GM12878 (cell line): ENCODE data around the gene RERE. TPM values are rescaled to one million over a fixed set of nuclear protein-coding genes. Genes with fewer than 3 reads are reported as not detected.
A peak's percentile ranks its signal among the peaks of the same experiment; 100 is the strongest.

Source experiments
- ATAC-seq: fragments of 200-7000 bp; cut with Tn5 transposase; 3 replicates; pipeline ENCODE4 v1.9.1; 2020; ENCODE audit warnings: mild to moderate bottlenecking, moderate library complexity
- BruUV-seq: library from RNA; stranded (reverse); fragments of 400-500 nt; replicated peaks from 2 replicates; lab custom pipeline; 2021; lab: Mats Ljungman, UMichigan
- CTCF ChIA-PET: fragments of 300-600 bp; sonication (Branson Sonifier 250); formaldehyde crosslinking; extraction: SDS; loops from one replicate; lab custom pipeline; 2021; ENCODE audit warnings: inconsistent platforms; lab: Yijun Ruan, JAX
- POLR2A ChIA-PET: fragments of 350-600 bp; formaldehyde crosslinking; extraction: SDS; loops from one replicate; lab custom pipeline; 2021; ENCODE audit warnings: inconsistent platforms; lab: Charles Lee
- RAD21 ChIA-PET: fragments of 300-600 bp; sonication (Branson Sonifier 250); formaldehyde crosslinking; loops from one replicate; lab custom pipeline; 2023; ENCODE audit warnings: antibody characterized with exemption; ENCODE audit not compliant: unreplicated experiment; lab: Charles Lee
- SMC1A ChIA-PET: fragments of 300-600 bp; sonication (Branson Sonifier 250); formaldehyde crosslinking; loops from one replicate; lab custom pipeline; 2023; ENCODE audit not compliant: unreplicated experiment, uncharacterized antibody; lab: Charles Lee
- DNase-seq: peaks from one replicate; pipeline ENCODE4 v3.0.0-alpha.2; 2011; ENCODE audit warnings: low read depth, low spot score
- FAIRE-seq: peaks from 3 replicates; lab custom pipeline; 2011; peaks lifted over from hg19 to GRCh38; lab: Jason Lieb, UNC
- H2AFZ ChIP-seq: 2 replicates; pipeline ENCODE4 v1.6.0; 2011; ENCODE audit warnings: low read depth, low read length, control low read depth; ENCODE audit not compliant: control insufficient read depth
- H3K27ac ChIP-seq: 2 replicates; pipeline ENCODE4 v1.5.1; 2011; ENCODE audit warnings: control low read depth; ENCODE audit not compliant: control insufficient read depth, insufficient read depth
- H3K27me3 ChIP-seq, 2 experiments: replicated peaks in 1 of 2; 2 replicates each; pipeline versions ENCODE4 v1.6.0 to v1.6.1; 2011; ENCODE audit warnings: low read length in 1 of 2; ENCODE audit not compliant: control insufficient read depth in 2 of 2, insufficient read depth in 2 of 2
- H3K36me3 ChIP-seq, 2 experiments: 2 replicates each; pipeline ENCODE4 v1.5.1; 2011; ENCODE audit warnings: low read length in 1 of 2; ENCODE audit not compliant: control insufficient read depth in 2 of 2, insufficient read depth in 2 of 2
- H3K4me1 ChIP-seq: 2 replicates; pipeline ENCODE4 v1.6.1; 2011; ENCODE audit warnings: mild to moderate bottlenecking, low read length, moderate library complexity, mixed read lengths; ENCODE audit not compliant: control insufficient read depth, insufficient read depth
- H3K4me2 ChIP-seq: 2 replicates; pipeline ENCODE4 v1.6.0; 2011; ENCODE audit warnings: control low read depth; ENCODE audit not compliant: control insufficient read depth, insufficient read depth
- H3K4me3 ChIP-seq: fragments of 200-600 bp; sonication (generic); 2 replicates; pipeline ENCODE4 v1.5.1; 2016
- H3K79me2 ChIP-seq: 2 replicates; pipeline ENCODE4 v1.6.0; 2011; ENCODE audit warnings: low read length; ENCODE audit not compliant: control insufficient read depth, insufficient read depth
- H3K9ac ChIP-seq: 2 replicates; pipeline ENCODE4 v1.8.0; 2011; ENCODE audit warnings: low read length, control low read depth, mixed read lengths; ENCODE audit not compliant: control insufficient read depth, insufficient read depth
- H3K9me3 ChIP-seq: replicated peaks from 3 replicates; pipeline ENCODE4 v1.5.1; 2011; ENCODE audit warnings: mild to moderate bottlenecking, low read length; ENCODE audit not compliant: control insufficient read depth, insufficient read depth
- H4K20me1 ChIP-seq: 2 replicates; pipeline ENCODE4 v1.6.0; 2011; ENCODE audit not compliant: control insufficient read depth, insufficient read depth
- EP300 ChIP-seq, 2 experiments: fragments of 150-350 bp in 1 of 2; IDR thresholded peaks; 2 replicates each; pipeline ENCODE4 v1.6.1; 2011 to 2012; ENCODE audit warnings: low read depth in 2 of 2, low read length in 2 of 2, borderline replicate concordance in 1 of 2, improper control_type of control experiment in 1 of 2, inconsistent platforms in 1 of 2; ENCODE audit not compliant: control insufficient read depth in 1 of 2
- HCFC1 ChIP-seq: fragments of 150-350 bp; IDR thresholded peaks from 2 replicates; pipeline ENCODE4 v1.6.1; 2014; ENCODE audit warnings: low read length
- HDAC2 ChIP-seq: fragments of 200-600 bp; sonication (generic); IDR thresholded peaks from 2 replicates; pipeline ENCODE4 v1.6.1; 2017
- MTA2 ChIP-seq: fragments of 450-650 bp; IDR thresholded peaks from 2 replicates; pipeline ENCODE4 v1.6.1; 2016; ENCODE audit warnings: low read depth, mild to moderate bottlenecking, moderate library complexity
- POLR2A ChIP-seq: IDR thresholded peaks from 2 replicates; pipeline ENCODE4 v1.6.1; 2011; ENCODE audit warnings: low read depth, mild to moderate bottlenecking, low read length
- POLR2AphosphoS2 ChIP-seq: IDR thresholded peaks from 2 replicates; pipeline ENCODE4 v1.6.1; 2011; ENCODE audit warnings: low read depth, mild to moderate bottlenecking, low read length, improper control_type of control experiment, moderate library complexity
- POU2F2 ChIP-seq: IDR thresholded peaks from 3 replicates; pipeline ENCODE4 v1.6.1; 2011; ENCODE audit warnings: low read depth, mild to moderate bottlenecking, low read length, borderline replicate concordance
- WGBS: methylation state at CpG from one replicate; pipeline ENCODE4 v1.1.6; 2016; ENCODE audit warnings: low lambda C conversion rate; ENCODE audit not compliant: insufficient replicate concordance, insufficient coverage; ENCODE audit errors: missing lambda C conversion rate; 5-methylcytosine and 5-hydroxymethylcytosine counted together
- in situ Hi-C: fragments of 300-500 bp; cut with MboI; formaldehyde crosslinking; loops from 9 replicates; pipeline ENCODE4 v1.14.3; 2018; ENCODE audit warnings: mixed read lengths
- intact Hi-C: fragments of 100-400 bp; cut with micrococcal nuclease; formaldehyde crosslinking; loops from one replicate; pipeline ENCODE4 v1.14.2; 2022; ENCODE audit not compliant: unreplicated experiment
- polyA plus RNA-seq, 11 experiments: library from polyadenylated mRNA; depleted of rRNA in 4 of 11; unstranded in 6 of 11; stranded (reverse) in 5 of 11; fragments of >200 nt; fragmentation: Nextera tagmentation in 4 of 11; fragmentation: Illumina TruSeq in 1 of 11; extraction: Ambion mirVana in 4 of 11; extraction: Trizol in 1 of 11; gene quantifications; 1 replicate in 1 of 11; 2 replicates in 10 of 11; pipeline versions ENCODE4 v1.2.1 to v1.2.3, GENCODE V29; 2011 to 2016; ENCODE audit warnings: inconsistent platforms in 2 of 11, missing spikeins in 2 of 11, low read depth in 1 of 11
- total RNA-seq, 4 experiments: library from RNA; depleted of rRNA in 3 of 4; stranded (reverse); fragments of >200 nt in 3 of 4; fragmentation: Illumina TruSeq in 1 of 4; extraction: Trizol in 1 of 4; gene quantifications; 2 replicates each; pipeline versions ENCODE4 v1.2.1 to v1.2.3, GENCODE V29; 2013 to 2021
- TF ChIP-seq, protein P1 (sequence below): fragments of 450-650 bp; IDR thresholded peaks from 2 replicates; pipeline ENCODE4 v1.6.1; 2017; ENCODE audit warnings: mild to moderate bottlenecking, moderate library complexity
- TF ChIP-seq, protein P2 (sequence below): IDR thresholded peaks from 2 replicates; pipeline ENCODE4 v1.6.1; 2012; ENCODE audit warnings: mild to moderate bottlenecking, low read depth, low read length

RERE gene
- total and polyA plus RNA-seq, 10 of the 15 experiments (the other 5 are each of a cell fraction or from before 2014, with no cell fraction given) = 5.2 to 60.5 (median 20.2) TPM

DNA sequence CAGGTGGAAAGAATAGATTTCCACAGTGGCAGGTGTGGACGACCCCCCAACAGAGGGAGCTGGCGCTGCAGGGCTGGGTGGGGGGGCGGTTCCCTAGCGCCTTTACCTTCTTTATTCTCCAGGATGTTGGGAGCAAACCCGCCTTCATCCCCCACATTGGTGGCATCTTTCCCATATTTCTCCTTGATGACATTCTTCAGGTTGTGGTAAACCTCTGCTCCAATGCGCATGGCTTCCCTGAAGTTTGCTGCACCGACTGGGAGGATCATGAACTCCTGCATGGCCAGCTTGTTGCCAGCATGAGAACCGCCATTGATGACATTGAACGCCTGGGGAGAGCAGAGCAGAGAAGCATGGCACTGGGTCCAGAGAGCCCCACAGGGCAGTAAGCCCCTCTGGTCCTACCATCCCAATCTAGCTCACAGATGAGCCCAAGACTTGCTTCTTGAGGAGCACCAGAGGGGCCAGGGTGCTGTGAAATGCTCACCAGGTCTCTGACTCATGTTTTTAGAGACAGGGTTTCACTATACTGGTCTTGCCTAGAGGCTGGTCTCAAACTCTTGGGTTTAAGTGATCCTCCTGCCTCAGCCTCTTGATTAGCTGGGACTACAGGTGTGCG is 48.8 kb upstream of the RERE start (continued):
- TF ChIP-seq, protein P1, sequence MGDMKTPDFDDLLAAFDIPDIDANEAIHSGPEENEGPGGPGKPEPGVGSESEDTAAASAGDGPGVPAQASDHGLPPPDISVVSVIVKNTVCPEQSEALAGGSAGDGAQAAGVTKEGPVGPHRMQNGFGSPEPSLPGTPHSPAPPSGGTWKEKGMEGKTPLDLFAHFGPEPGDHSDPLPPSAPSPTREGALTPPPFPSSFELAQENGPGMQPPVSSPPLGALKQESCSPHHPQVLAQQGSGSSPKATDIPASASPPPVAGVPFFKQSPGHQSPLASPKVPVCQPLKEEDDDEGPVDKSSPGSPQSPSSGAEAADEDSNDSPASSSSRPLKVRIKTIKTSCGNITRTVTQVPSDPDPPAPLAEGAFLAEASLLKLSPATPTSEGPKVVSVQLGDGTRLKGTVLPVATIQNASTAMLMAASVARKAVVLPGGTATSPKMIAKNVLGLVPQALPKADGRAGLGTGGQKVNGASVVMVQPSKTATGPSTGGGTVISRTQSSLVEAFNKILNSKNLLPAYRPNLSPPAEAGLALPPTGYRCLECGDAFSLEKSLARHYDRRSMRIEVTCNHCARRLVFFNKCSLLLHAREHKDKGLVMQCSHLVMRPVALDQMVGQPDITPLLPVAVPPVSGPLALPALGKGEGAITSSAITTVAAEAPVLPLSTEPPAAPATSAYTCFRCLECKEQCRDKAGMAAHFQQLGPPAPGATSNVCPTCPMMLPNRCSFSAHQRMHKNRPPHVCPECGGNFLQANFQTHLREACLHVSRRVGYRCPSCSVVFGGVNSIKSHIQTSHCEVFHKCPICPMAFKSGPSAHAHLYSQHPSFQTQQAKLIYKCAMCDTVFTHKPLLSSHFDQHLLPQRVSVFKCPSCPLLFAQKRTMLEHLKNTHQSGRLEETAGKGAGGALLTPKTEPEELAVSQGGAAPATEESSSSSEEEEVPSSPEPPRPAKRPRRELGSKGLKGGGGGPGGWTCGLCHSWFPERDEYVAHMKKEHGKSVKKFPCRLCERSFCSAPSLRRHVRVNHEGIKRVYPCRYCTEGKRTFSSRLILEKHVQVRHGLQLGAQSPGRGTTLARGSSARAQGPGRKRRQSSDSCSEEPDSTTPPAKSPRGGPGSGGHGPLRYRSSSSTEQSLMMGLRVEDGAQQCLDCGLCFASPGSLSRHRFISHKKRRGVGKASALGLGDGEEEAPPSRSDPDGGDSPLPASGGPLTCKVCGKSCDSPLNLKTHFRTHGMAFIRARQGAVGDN = no peak
- no peak for TF ChIP-seq HDAC2

DNA sequence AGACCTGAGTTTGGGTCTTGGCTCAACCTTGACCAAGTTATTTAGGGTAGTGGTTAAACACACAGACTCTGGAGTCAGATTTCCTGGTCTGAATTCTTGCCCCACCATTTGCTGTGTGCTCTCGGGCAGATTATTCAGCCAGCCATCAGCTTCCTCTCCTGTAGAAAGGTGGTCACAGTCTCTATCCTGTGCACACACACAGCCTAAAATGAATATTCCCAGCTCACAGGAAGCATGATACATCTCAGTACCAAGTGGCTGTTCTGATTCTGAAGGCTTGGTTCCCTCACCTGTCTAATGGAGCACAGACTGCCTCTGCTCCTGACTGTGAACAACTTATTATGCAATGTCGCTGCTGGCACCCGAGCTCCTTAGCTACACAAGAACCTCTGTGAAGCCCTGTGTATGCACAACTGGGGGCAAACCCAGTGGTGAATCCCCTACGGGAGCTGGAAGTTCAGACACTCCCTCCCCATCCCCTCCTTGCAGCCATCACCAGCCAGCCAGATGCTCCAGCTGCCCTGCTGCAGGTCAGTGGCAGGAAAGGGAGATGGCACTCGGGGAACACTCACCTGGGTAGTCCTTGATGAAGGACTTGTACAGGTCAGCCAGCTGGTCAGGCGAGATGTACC is 47.4 kb upstream of the RERE start:
- peaks cover 68 to 76% of the 10 kb centered on the region in 2 experiments for H3K36me3 ChIP-seq
- ChIA-PET CTCF (interaction anchor here (0.6 to 3.4 kb wide), 5 partner anchors 9 to 304 kb away, joined by 3 to 14 read pairs (median 4); no protein-coding TSS in a partner anchor), SMC1A (interaction anchor here (0.5 to 1.3 kb wide), 3 partner anchors 15 to 69 kb away, joined by 3 read pairs; no protein-coding TSS in a partner anchor), RAD21 (interaction anchor here (0.6 kb wide), 1 partner anchor 143 kb away, joined by 3 read pairs; no protein-coding TSS in a partner anchor), POLR2A (interaction anchor here (0.5 to 1.1 kb wide), 3 partner anchors 14 to 344 kb away, joined by 3 to 4 read pairs (median 3); partner anchors contain the start of gene ENO1)
- H3K79me2 ChIP-seq = peaks cover 33% of the 10 kb centered on the region
- peaks cover 32% of the 10 kb centered on the region for H4K20me1 ChIP-seq
- H3K27me3 ChIP-seq = no peaks in the 10 kb centered on the region
- no peak overlapping the region for H2AFZ ChIP-seq
- H3K4me3 ChIP-seq = no peak overlapping the region
- no peak overlapping the region for H3K27ac ChIP-seq
- intact Hi-C loops = loop anchor here (5.0 kb wide), 1 partner anchor 122 kb away; no protein-coding TSS in a partner anchor
- no peak overlapping the region for H3K4me2 ChIP-seq
- WGBS = 86% methylated on average over 6 of the region's 6 CpGs
- H3K4me1 ChIP-seq = 0 out of 2 replicates have a peak, but pooled peaks cover 3% of the 10 kb centered on the region
- ATAC-seq = no peak
- DNase-seq = no peak
- in situ Hi-C loops = no loop called here
- FAIRE-seq = no peak
- H3K9me3 ChIP-seq = no peaks in the 10 kb centered on the region
- H3K9ac ChIP-seq = no peak overlapping the region
- no TSS peak for BruUV-seq
- TF ChIP-seq MTA2 (no peak), POLR2AphosphoS2 (peak; percentile 69), EP300 (IDR thresholded peaks at IDR 0.05; ENCODE audit: borderline replicate concordance in 1 of 2, control insufficient read depth in 1 of 2, low read depth in 2 of 2, low read length in 2 of 2) (no peak), HCFC1 (no peak), POU2F2 (no peak), POLR2A (peak; percentile 55)
- TF ChIP-seq, protein P2, sequence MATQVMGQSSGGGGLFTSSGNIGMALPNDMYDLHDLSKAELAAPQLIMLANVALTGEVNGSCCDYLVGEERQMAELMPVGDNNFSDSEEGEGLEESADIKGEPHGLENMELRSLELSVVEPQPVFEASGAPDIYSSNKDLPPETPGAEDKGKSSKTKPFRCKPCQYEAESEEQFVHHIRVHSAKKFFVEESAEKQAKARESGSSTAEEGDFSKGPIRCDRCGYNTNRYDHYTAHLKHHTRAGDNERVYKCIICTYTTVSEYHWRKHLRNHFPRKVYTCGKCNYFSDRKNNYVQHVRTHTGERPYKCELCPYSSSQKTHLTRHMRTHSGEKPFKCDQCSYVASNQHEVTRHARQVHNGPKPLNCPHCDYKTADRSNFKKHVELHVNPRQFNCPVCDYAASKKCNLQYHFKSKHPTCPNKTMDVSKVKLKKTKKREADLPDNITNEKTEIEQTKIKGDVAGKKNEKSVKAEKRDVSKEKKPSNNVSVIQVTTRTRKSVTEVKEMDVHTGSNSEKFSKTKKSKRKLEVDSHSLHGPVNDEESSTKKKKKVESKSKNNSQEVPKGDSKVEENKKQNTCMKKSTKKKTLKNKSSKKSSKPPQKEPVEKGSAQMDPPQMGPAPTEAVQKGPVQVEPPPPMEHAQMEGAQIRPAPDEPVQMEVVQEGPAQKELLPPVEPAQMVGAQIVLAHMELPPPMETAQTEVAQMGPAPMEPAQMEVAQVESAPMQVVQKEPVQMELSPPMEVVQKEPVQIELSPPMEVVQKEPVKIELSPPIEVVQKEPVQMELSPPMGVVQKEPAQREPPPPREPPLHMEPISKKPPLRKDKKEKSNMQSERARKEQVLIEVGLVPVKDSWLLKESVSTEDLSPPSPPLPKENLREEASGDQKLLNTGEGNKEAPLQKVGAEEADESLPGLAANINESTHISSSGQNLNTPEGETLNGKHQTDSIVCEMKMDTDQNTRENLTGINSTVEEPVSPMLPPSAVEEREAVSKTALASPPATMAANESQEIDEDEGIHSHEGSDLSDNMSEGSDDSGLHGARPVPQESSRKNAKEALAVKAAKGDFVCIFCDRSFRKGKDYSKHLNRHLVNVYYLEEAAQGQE = no peak
